COLO668 (cell line): ENCODE results near the gene MPST.

Experiments
- DNase-seq: peaks from one replicate; lab custom pipeline; 2025; ENCODE audit not compliant: unreplicated experiment; lab: John Stamatoyannopoulos, UW

MPST gene

GRCh38 chr22:37000676-37001534, 18.6 kb upstream of the MPST start:
- DNase-seq: no peak

DNA sequence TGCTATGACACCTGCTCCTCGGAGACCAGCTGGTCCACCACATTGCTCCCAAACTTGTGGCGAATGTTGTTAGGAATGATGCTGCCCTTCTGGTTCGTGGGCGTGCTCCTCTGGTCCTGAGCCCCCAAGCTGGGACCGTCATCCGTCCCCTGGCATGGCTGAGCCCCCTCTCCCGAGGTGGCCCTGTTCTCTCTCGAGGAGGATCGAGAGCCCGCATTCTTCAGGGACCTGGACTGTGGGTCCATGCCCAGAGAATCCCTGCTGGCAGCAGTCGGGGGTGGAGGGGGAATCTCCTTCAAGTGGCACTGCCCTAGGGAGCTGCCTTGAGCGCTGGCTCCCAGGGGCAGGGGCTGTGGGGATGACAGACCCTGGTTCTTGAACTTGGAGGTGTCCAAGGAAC, 17.7 kb upstream of the MPST start:
- no peak for DNase-seq

DNA sequence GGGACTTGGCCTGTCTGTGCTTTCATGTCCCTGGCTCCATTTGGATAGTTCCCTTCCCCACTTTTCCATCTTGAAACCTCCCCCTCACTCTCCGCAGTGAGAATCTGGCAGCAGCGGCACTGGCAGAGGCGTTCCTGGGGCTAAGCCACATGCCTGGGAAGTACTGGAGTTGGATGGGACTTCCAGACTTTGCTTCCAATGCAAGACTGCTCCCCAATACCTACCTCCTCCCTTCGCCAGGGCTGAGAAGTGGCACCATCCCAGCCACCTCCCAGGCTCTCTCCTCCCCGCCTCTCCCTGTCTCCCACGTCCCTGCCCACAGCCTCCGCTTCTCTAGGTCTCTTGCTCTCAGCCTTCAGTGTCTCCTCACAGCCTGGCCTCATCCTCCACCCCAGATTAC, 16.9 kb upstream of the MPST start:
- no peak for DNase-seq

DNA sequence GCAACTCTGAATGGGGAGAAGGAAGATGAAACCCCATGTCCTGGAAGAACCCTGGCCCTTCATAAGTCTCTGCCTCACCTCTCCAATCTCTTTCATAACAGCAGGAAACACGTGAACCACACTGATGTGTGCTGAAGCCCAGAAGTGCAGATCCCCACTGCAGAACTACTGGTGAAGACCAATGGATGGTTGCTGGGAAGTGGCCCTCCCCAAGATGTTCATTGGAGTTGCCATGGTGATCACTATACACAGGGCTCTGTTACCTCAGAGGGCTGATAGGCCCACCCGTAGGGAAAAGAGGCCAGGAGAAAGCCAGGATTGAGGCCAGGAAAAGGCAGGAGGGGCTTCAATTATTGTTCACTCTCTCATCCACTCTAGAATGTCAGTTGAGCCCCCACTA, 11.9 kb upstream of the MPST start:
- DNase-seq: no peak

DNA sequence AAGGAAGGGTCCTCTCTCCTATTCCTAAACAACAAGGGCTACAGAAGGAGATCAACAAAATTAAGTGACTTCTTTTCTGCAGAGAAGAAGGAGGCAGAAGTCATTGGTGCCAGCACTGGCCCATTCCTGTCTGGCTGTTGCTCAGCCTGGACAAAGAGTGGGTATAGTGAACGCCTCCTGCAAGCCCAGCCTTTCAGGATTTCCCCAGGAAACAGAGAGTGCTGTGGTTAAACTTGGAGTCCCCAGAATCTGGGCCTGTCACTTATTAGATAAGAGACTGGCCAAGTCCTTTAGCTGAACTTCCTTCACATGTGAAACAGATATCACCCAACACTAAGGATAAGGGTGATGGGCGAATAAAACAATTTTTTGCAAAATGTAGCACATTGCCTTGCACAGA, 11.2 kb upstream of the MPST start:
- DNase-seq: no peak

- DNase-seq: no peak
Measured at GRCh38 chr22:37009490-37009889, 10.1 kb upstream of the MPST start.

DNA sequence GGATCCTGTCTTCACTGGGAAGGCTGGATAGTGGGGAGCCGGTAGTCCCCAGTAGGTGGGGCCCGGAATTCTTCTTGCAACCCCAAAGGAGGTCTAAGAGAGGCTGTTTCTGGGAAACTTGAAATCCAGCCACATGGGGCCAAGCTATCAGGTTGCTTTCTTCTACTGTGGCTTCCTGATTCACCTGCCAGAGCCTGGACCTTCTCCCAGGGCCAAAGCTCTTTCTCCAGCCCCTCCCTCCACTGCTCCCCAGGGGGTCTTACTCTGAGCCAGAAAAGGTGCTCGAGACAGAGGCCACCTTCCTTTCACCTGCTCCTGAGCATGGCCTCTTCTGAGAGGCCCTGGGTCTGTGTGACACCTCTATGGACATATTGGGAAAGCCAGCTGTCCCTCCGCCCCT, 9.4 kb upstream of the MPST start:
- DNase-seq: no peak

- DNase-seq: no peak
Measured at GRCh38 chr22:37010976-37011375, 8.6 kb upstream of the MPST start.

DNA sequence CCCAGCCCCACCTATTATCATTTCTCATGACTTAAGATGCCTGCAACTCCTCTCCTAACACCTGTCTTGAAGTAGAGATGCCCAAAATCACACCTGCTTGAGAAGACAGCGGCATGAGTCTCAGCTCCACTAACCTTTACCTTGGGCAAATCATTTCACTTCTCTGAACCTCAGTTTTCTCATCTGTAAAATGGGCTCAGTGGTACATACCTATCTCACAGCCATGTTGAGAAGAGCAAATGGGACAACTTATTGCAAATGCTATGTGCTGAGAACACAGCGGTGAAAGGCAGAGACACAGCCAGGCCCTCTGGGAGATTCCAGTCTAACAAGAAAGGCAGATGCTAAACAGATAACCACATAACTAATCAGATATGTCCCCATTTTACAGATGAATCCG, 8.1 kb upstream of the MPST start:
- DNase-seq: no peak

GRCh38 chr22:37012262-37012904, 7.2 kb upstream of the MPST start:
- DNase-seq: no peak

GRCh38 chr22:37012956-37013355, 6.6 kb upstream of the MPST start:
- DNase-seq: no peak

GRCh38 chr22:37014415-37014806, 5.1 kb upstream of the MPST start:
- DNase-seq: no peak

DNA sequence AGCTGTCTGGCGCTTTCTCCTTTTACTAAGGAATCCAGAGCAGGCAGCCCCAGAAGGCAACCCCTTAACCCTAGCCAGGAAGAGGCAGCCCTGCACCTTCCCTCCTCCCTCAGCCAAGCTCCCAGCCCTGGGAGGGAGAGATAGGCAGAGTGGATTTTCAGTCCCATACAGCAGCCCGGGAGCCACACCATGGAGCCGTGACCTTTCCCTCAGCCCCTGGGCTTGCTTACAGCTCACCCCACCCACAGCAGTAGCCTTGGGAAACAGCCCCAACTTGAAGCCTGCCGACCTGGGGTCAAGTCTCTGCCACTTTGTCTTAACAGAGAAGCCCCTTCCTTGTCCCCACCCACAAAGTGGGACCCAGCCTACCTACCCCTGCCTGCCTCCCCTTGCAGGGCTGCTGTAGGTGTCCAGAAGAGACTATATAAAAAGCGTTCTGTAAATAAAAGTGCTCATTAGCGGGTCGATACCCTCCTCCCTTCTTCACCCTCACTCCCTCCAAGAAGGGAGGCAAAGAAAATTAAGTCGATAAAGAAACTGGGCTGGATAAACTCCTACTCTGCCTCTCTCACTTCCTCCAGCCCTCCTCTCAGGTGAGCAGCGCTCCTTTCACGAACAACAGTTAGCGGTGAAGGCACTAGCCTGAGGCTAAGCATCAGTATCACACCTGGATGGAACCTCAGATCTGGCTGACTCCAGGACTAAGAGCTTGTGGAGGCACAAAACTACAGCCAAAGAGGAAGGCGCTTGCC, 4.5 kb upstream of the MPST start:
- DNase-seq: no peak

DNA sequence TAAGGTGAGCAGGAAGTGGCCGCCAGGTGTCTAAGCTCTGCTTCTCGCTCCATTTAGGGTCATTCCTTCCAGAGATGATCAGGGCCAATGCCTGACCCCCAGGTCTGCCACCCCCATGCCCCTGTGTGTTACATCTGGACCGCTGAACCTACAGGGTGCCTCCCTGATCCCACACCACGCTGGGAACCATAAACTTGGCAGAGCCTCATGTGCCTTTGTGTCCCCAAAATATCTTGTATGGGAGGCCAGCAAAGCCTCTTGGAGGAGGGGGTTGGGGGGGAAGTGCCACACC, 4.0 kb upstream of the MPST start:
- no peak for DNase-seq

DNA sequence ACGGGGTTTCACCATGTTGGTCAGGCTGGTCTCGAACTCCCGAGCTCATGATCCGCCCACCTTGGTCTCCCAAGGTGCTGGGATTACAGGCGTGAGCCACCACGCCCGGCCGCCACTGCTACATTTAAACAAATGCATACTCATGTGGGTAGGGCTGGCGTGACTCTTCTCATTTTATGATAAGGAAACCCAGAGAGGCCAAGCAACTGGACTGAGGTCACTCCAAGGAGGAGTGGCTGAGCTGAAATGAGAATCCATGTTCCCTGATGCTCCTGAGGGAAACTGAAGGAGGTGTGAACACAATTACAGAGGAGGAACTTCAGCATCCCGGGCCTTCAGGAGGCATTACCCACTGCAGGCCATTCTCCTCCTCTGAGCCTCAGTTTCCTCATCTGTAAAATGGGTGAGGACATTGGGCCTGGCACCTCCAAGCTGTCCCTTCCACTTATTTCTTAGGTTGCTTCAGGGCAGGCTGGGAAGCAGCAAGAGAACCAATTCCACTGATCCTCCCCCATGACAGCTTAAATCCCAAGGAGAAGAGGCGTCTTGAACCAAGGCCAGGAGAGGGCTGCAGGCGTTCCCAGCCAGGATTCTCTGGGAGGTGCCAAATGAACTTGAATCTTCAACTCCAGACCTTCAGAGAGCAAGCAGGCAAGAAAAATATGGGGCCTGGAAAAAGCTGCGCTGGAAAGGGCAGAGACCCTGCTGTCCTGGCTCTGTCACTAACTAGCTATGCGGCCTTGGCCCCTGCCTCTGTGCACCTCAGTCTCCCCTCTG, 3.2 kb upstream of the MPST start:
- DNase-seq: no peak

- no peak for DNase-seq
Measured at GRCh38 chr22:37017356-37017755, 2.2 kb upstream of the MPST start.

GRCh38 chr22:37018086-37018814, 1.3 kb upstream of the MPST start:
- DNase-seq: no peak

DNA sequence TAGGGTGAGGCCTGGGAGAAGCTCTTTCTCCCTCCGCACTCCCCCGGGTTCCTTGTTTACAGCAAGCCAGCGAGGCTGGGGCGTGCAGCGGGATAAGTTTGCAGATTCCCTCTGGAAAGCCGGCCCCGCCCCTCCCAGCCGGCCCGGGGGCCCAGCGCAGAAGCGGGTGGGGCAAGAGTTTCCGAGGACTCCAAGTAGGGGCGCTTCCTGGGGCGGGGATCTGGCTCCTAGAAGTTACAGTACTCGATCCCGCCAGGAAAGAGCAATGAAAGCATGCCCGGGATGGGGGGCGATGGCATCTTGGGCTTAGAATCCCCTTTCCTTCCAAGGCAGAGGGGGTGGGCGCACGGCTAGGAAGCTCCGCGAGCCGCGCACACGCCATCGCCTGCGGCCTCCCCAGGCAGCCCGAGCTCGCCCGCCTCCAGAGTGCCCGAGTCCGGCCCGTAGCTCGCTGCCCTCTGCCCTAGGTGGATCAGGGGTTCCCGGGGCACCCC, 680 bp upstream of the MPST start:
- peak; percentile 40 for DNase-seq

- DNase-seq: no peak
Measured at GRCh38 chr22:37020192-37020479, 594 bp downstream of the MPST start.

DNA sequence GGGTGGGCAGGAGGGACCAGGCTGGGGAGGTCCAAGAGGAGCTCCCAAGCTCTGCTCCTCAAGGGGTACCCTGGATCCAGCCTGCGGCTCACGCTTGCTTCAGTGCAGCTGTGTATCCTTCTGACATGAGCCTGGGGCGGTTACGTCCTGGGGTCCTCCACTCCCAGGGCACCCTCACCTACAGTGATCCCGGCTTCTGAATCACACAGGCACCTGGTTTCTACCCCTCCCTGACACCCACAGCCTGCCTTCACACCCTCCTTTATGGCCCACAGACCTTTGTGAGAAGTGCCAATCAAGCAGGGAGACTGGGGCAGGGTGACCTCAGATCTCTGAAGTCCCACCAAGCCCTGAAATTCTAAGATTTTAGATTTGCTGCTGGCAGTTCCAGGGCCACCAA, 1.5 kb downstream of the MPST start:
- no peak for DNase-seq
